ENCODE data around the gene CA5A. TPM values are rescaled to one million over a fixed set of nuclear protein-coding genes. Genes with fewer than 3 reads are reported as not detected.

The CA5A gene
- total and polyA plus RNA-seq, 9 of the 15 experiments (the other 6 are each of a cell fraction or from before 2014, with no cell fraction given), result not detected

DNA sequence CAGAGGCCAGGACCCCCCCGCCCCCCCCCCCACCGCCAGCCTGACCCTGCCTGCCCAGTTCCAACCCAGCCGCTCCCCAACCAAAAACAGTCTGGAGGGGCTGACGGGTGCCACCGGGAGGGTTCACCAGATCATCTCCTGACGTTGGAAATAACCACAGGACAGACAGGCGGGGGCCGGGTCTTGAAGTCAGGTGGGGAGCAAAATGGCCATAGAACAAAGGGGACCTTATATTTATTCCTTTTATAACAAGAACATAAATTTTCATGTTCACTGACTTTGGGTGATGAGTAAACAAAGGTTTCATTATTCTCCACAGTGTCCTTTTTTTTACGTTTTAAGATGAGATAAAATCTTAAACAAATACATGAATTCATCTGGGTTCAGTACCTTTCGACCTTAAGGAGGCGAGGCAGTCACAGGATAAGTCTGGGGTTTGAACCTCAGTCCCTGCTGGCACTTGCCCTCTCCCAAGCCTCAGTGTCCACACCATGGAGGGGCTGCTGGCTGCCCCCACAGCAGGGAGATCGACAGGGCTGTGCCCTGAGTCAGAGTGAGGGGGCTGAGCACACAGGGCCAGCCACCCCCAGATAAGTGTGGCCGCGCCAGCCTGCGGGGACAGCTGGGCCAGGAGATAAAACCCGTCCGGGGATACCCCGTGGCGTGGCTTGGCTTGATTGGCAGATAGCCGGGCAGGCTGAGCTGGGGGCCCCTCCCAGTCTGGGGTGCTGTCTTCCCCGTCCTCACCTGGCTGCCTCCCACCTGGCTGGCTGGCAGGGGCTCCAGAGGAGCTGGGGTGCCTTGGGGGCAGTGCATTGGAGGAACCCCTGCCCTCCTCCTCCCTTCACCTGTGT is 82.0 kb downstream of the CA5A start (continued):
- TF ChIP-seq ZNF224 (CRISPR knock-in tag; IDR thresholded peaks at IDR 0.05), result no peak
- no peak for TF ChIP-seq RBM25 (IDR thresholded peaks at IDR 0.05; ENCODE audit: low read depth, low read length, severe bottlenecking)
- peak; percentile 98 for TF ChIP-seq CBFA2T2 (conservative IDR thresholded peaks at IDR 0.05)
- TF ChIP-seq ZNF449 (CRISPR knock-in tag; IDR thresholded peaks at IDR 0.05), result peak; percentile 54; the same call in 1 of the 2 replicates
- no peak for TF ChIP-seq THRAP3 (IDR thresholded peaks at IDR 0.05; ENCODE audit: borderline replicate concordance)
- TF ChIP-seq ZNF165 (CRISPR knock-in tag; IDR thresholded peaks at IDR 0.05; ENCODE audit: borderline replicate concordance), result no peak
- TF ChIP-seq, protein P1, sequence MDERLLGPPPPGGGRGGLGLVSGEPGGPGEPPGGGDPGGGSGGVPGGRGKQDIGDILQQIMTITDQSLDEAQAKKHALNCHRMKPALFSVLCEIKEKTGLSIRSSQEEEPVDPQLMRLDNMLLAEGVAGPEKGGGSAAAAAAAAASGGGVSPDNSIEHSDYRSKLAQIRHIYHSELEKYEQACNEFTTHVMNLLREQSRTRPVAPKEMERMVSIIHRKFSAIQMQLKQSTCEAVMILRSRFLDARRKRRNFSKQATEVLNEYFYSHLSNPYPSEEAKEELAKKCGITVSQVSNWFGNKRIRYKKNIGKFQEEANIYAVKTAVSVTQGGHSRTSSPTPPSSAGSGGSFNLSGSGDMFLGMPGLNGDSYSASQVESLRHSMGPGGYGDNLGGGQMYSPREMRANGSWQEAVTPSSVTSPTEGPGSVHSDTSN (CRISPR knock-in tag; IDR thresholded peaks at IDR 0.05; ENCODE audit: low read depth), result peak; percentile 74
- TF ChIP-seq, protein P1 (tag; conservative IDR thresholded peaks at IDR 0.05; ENCODE audit: low read depth), result peak; percentile 82
- TF ChIP-seq E2F1 (CRISPR knock-in tag; IDR thresholded peaks at IDR 0.05), result no peak
- peak; percentile 94 for TF ChIP-seq LEF1 (IDR thresholded peaks at IDR 0.05)
- TF ChIP-seq PYGO2 (tag; IDR thresholded peaks at IDR 0.05), result 0 out of 2 replicates have a peak, but pooled peaks have one; percentile 55
- TF ChIP-seq OTX1 (CRISPR knock-in tag; IDR thresholded peaks at IDR 0.05), result peak; percentile 34; the same call in 1 of the 2 replicates
- TF ChIP-seq NBN (IDR thresholded peaks at IDR 0.05; ENCODE audit: low read depth), result peak; percentile 87; the same call in 1 of the 2 replicates
- no peak for TF ChIP-seq SETDB1 (IDR thresholded peaks at IDR 0.05; ENCODE audit: low read length)
- TF ChIP-seq, protein P2, sequence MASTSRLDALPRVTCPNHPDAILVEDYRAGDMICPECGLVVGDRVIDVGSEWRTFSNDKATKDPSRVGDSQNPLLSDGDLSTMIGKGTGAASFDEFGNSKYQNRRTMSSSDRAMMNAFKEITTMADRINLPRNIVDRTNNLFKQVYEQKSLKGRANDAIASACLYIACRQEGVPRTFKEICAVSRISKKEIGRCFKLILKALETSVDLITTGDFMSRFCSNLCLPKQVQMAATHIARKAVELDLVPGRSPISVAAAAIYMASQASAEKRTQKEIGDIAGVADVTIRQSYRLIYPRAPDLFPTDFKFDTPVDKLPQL (IDR thresholded peaks at IDR 0.05; ENCODE audit: extremely low read depth, insufficient read length), result no peak
- no peak for TF ChIP-seq THAP12 (CRISPR knock-in tag; IDR thresholded peaks at IDR 0.05)
- TF ChIP-seq, protein P3, sequence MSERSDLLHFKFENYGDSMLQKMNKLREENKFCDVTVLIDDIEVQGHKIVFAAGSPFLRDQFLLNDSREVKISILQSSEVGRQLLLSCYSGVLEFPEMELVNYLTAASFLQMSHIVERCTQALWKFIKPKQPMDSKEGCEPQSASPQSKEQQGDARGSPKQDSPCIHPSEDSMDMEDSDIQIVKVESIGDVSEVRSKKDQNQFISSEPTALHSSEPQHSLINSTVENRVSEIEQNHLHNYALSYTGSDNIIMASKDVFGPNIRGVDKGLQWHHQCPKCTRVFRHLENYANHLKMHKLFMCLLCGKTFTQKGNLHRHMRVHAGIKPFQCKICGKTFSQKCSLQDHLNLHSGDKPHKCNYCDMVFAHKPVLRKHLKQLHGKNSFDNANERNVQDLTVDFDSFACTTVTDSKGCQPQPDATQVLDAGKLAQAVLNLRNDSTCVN (CRISPR knock-in tag; IDR thresholded peaks at IDR 0.05), result 0 out of 2 replicates have a peak, but pooled peaks have one; percentile 30

Measured in K562 (cell line).